Hematopoietic multipotent progenitor cell (in vitro differentiated cells): ENCODE measurements around the gene LINC00237. TPM values are rescaled to one million over a fixed set of nuclear protein-coding genes. Genes with fewer than 3 reads are reported as not detected.

Source experiments
- DNase-seq, 3 donors: peaks; one replicate each; pipeline ENCODE4 v3.0.0-alpha.2; 2011 to 2015; ENCODE audit warnings: low read depth in 2 of 3, low spot score in 2 of 3
- total RNA-seq: library from RNA; depleted of rRNA; stranded (reverse); fragments of >200 nt; gene quantifications from one replicate; pipeline ENCODE4 v1.2.3, GENCODE V29; 2012

The LINC00237 gene
- not detected for total RNA-seq

DNA sequence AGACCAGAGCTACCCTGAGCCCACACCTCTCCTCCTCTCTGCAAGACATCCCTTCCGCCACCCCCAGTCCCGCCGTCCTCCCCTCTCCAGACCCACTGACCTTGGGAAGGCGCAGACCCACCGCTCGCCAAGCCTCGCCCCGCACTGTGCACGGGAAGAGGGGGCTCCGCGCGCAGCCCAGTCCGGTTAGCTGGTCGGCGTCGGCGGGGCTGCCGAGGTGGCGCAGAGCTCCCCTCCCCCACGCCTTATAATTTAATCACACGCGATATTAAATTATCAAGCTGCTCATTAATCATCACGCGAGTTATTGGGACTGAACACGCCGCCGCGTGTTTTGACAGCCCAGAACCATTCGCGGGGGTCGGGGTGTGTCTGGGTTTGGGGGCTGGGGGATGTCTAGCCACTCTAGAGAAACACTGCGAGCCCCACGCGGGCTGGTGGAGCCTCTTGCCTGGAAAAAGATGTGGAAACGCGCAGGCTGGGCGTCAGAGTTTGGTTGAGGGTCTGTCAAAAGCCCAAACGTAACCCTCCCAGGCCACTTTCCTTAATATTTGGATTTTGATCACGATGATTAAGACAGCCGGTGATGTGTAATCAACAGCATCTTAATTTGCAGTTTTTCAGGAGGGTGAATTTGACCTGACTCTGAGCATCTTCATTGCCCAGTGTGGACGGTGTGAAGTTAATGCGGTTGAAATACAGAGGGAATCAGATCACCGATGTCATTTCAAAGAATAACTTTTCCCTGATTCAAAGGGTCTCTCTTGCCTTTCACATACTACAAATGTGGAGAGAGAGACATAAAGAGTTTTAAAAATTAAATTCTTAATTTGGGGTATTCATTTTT is at the start of gene LINC00237:
Gene LINC00237 (minus strand): TSS at position 188 of the 847 bp plus-strand sequence.
- no peak for DNase-seq

DNA sequence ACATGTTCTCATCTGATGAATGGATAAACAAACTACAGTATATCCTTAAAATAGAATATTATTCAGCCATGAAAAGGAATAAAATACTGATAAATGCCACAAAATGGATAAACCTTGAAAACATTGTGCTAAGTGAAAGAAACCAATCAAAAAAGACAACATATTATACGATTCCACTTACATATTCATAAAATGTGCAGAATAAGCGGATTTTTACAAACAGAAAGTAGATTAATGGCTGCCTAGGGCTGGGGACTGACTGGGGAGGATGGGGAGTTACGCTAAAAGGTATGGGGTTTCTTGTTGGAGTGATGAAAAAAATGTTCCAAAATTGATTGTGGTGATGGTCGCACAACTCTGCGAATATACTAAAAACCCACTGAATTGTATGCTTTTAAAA is 49.1 kb upstream of the LINC00237 start:
- no peak for DNase-seq

DNA sequence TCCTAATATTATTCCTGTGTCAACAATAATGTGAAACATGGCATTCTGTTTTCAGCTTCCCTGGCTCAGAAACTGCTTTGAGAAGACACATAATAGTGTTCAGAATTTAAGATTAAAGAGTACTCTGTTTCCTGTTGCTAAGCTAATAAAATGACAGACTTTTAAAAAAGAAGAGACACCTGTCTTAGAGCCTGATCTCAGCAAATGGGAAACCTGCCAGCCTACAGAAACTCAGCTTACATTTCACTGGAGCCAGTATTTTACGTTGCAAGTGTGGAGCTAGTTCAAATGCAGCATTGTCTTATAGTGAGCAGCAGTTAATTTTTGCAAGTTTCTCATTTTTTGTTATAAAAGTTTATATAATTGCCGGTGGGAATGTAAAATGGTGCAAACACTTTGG is 48.5 kb upstream of the LINC00237 start:
- DNase-seq = no peak

DNA sequence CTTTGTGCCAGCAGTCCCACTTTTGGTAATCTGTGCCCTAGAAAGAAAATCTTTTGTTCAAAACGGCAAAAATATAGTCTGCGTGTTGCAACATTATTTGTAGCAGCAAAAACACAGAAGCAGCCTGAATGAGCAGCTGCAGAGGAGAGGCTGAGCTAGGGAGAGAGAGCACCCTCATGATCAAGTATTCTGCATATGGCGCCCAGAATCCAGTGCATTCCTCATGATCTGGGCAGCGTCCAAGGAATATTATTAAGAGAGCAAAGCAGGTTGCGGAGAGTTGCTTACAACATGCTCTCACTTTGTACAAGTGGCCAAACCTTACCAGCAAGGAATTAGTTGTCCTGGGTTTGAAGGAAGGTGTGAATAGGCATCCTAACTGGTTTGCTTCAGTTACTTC is 45.6 kb upstream of the LINC00237 start:
- DNase-seq = no peak

DNA sequence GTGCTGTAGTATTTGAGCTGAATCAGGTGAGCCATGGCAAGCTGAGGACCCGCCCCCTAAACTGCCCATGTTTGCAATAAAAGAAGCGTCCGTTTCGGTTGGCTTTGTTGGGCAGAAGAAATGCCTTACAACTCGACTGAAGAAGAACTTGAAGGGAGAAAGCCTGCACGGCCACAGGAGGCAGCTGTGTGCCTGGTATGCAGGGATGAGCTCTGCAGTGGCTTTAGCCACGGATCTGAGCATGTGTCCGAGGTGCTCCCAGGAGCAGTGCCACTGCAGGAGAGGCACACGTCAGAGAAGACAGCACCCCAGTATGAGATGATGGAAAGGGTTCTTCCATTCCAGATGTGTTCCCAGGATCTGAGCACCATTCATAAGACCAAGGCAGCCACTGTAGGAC is 43.2 kb upstream of the LINC00237 start:
- no peak for DNase-seq

DNA sequence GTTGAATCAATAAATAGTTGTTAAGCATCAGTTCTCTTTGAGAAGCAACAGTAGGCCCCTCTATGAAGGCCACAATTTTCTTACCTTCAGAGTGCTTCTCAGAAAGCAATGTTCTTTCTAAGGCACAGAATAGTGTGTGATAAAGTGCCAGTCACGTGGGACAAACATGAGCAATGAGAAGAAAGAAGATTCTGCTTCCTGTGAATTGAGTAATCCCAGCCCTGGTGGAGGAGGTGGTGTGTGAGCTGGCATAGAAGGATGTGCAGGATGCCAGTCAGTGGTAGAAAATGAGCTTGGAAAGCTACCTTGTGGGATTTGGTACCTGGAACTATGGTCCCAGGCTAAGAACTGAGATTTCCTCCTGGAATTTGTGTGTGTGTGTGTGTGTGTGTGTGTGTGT is 41.4 kb upstream of the LINC00237 start:
- DNase-seq = no peak

DNA sequence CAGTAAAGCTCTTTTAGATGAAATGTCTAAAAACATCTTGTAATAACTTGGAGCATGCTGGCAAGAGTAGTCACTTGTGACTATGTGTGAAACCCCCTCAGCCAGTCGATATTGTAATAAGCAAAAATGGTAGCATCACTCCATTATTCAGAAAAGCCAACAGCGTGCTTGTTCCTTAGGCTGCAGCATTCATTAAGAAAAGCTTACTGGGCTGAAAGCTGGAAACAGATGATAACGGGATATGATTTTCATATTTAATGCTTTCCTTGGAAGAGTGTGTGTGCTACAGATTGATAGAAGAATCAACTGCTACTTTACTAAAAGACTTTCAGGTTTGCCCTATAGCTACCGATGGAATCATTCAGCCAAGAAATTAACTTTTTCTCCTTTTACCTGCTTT is 40.1 kb upstream of the LINC00237 start:
- DNase-seq = no peak

DNA sequence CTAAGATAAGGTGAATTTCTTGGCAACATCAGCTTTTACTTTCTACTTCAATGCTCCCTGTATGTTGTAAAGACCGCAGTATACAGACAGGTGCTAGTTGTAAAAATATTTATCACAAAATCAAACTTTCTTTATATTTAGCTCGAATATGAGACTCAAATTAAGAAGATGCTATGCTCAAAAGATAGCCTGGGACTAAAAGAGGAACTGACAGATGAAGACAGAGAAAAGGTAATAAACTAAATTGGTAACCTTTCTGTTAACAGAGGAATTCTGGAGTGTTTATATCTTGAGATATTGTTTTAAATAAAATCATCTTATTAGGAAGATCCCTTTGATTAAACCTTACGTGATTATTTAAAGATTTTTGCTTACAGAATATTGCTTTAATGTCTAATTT is 39.3 kb upstream of the LINC00237 start:
- DNase-seq = no peak

DNA sequence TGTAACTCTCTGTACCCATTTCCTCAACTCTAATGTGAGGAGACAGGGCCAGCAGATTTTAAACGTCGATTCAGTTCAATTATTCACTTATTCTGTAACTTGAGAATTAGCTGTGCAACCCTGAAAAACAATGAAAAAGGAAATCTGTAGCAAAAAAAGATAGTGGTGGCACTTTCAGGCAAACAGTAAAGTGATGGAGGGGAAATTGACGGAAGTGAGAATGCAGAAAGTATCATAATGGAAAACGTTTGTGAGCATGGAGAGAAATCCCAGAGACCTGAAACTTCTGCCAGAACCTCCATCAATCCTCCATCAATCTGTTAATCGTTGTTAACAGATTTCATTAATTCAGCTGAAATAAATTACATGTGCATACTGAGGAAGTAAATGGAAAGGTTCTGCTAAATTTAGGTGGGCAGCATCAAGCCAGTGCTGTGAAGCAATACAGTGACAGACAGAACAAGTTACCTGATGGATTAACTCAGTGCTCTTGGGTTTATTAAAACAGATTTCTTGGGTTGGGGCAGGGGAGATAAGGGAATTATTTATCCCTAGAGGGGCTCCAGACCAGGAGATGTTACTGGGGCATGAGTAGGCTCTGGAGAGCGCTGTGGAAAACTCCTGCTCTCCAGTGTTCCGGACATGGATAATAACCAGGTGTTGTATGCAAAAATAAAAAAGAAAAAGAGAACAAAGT is 37.2 kb upstream of the LINC00237 start:
- DNase-seq = no peak

DNA sequence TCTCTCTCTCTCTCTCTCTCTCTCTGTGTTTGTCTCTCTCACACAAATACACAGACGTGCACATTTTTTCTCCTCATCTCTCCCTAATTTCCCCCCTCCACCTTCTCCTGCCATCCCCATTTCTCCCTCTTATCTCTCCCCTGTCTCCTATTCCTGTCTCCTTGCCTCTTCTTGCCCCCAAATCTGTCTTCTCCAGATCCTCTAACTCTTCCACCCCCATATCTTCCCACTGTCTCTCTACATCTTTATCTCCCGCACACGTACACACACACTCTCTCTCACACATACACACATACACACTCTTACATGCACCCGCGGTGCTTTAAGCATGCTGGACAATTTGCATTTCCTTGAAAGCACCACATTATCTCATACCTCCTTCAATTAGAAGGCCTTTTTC is 35.7 kb upstream of the LINC00237 start:
- DNase-seq = no peak

DNA sequence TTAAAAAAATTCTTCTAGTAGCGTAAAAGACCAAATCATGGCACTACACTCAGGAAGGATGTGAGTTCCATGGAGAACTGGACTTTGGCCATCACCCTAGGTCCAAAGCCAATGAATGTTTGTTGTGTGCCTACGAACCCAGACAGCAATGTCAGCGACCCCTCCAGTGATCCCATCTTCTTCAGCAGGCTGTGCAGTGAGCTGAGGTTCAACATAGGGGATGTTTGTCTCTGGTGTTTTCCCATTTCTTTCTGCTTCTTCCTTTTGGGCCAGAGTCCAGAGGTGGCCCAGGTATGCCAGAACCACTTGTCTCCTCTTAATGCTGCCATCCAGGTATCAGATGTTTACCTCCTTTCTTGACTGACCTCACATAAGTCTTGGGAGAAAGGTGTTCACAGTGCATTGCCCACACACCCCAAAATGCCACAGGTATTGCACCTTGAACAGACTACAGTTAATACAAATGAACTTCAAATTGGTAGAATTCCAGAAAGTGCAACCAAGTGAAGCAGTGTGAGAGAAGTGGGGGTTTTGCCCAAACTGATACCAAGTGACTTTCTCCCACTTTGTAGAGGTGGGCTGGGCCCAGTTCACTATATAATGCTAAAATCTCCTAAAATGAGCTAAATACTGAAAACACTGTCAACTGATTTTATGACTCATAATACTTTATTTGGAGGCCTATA is 33.9 kb upstream of the LINC00237 start:
- no peak for DNase-seq

DNA sequence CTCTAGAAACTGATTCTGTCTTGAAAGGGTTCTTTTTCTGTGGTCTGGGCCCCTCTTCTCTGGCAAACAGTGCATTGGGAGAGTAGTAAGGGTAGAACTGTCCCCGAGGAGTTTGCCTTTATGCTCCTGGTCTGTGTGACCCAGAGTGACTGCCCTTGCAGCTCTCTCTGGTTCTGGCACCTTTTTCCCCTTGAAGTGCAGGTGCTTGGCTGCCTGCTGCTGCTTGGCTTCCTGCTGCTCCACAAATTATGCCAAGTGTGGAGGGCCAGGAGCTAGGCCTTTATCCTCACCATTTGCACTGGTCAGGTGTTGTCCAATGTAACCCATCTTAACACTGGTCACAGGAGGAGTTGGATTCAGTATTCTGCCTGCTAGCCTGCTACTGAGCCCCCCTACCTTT is 30.9 kb upstream of the LINC00237 start:
- DNase-seq = no peak

DNA sequence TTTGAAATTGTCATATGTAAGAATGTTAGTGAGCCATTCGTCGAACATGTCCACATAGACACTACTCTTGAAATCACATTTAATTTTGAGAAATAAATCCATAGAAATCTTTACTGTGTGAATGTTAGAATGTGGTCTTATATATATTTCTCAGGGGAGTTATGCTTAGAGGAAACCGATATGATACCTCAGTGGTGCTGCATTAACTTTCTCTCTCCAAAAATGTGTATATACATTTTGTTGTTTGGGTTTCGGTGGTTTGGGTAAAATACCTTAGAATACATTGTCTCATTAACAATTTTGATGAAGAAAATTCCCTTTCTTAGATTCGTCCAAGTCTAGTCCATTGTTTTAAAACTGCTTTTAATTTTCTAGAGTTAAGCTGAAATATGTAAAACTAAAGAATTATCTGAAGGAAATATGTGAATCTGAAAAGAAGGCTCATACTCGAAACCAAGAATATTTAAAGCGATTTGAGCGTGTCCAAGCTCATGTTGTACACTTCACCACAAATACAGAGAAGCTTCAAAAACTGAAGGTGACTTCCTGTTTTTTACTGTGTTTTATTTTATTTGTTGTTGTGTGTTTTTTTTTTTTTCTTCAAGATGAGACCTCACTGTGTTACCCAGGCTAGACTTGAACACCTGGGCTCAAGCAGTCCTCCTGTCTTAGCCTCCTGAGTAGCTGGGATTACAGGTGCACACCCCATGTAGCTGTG is 30.0 kb upstream of the LINC00237 start:
- no peak for DNase-seq

DNA sequence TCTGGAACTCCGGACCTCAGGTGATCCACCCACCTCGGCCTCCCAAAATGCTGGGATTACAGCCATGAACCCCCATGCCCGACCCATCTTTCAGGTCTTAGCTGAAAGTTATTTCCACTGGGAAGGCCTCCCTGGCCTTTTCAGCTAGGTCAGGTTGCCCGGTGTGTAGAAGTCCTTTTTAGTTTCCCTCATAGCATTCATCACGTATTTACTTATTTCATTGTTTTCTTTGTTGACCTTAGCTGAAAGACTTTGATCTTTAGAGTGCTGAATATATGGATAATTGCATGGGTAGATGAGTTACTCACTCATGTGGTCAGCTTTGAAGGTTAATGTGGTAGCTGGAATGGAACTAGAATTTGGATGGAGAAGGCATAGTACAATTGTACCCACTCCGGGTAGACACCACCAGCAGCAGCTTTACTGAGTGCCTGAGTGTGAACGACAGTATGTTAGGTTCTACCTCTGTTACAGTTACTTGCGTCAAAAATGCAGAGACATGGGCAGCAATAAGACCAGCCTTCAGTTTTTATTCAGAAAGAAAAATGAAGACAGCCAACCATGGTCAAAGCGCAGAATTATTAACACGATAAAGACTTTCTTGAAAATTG is 28.8 kb upstream of the LINC00237 start:
- no peak for DNase-seq

DNA sequence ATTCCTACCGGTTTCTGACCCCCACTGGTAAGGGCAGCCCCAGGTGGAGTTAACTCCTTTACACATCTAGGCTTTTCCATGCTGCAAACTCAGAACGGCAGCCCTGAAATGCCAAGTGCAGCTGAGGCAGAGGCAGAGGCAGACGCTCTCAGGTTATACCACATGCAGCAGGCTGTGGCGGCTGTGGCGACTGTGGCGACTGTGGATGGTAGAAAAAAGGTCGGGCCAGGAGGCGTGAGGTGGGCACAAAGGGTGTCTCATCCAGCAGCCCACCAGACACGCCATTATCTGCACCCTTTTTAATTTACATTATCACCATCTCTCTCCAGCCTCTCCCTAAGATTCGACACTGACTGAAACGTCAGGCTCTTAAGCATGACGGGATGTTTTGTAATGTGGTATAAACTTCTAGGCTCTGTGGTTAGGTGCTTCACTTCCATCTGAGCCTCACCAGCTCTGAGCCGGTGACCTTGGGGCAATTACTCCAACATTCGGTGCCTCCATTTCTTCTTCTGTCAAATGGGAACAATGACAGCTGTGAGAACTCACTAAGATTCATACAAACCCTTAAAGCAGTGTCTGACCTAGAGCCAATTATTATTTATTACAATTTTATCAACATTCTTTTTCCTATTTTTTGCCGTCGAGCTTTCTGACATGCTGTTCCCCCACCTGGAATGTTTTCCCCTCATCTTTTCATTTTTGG is 27.9 kb upstream of the LINC00237 start:
- DNase-seq = no peak

DNA sequence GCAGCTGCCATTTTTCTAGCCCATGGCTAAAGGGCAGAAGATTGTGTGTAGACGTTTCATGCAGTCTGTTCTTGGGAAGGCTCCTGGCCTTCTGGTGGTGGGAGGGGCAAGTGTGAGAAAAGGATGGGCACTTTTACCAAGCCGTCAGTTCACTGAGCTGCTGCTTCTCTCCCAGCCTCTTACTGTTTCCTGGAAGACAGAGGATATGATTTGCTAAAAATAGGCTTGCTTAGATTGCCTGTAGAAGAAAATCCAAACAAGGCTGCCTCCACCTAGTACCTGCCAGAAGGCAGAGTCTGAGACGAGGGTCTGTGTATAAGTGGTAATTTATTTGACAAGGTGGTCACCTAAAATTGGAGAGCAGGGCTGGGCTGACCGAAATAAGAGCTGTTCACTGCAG is 27.2 kb upstream of the LINC00237 start:
- no peak for DNase-seq

DNA sequence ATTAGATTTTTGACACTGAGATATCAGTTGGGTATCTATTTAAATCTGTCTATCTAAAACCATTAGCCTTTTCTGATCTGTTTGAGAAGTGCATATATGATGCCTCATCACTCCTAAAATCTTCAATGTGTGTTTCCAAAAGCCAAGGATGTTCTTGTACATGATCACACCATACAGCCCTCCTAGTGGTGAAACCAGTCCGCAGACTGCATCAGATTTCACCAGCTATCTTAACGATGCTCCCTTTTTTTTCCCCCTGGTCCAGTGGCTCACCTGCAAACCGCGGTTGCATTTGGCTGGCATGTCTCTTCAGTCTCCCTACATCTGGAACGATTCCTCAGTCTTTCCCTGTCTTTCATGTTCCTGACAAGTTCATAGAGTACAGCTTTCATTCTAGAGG is 23.7 kb upstream of the LINC00237 start:
- no peak for DNase-seq

DNA sequence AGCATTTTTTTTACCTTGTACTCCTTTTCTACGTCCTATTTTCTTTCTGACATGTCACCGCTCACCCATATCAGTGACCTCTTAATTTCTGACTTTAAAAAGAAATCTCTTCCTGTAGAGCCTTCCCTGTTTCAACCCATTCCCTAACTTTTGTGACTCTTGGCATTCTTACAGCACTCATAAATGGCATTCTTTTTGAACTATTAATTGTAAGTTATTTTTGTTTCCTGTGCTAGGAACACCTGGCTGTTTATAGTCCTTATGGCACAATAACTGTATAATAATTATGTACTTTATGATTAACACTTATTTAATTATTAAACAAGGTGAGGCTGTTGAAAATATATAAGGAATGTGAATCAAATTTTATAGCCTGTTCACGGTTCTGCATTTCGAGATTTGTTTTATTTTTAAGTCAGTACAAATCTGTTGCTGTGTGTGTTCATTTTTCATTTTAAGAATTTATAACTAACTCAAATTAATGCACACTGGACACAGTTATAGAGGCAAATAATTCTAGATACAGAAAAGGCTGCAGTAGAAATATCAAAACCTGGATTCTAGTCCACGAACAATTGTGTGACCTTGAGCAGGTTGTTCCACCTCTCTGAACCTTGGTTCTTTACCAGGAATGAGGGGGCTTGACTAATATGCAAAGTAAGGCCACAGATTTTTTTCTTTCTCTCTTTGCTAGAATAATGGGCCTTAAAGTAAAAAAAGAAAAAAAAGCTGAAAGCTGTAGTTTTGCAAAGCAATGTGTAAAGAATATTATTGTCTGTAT is 21.2 kb upstream of the LINC00237 start:
- DNase-seq = no peak

DNA sequence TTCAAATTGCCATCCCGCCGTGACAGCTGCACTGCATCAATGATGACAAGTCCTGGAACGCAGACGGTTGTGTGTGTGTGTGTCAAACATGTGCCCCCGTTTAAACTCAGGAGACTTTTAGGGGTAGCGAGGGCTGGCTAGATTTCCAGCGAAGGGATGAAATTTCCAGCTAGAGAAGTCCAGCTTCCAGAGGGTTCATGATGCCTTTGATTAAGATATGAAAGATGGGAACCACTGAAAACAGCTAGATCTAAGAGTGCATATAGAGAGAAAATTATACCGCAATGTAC is 20.4 kb upstream of the LINC00237 start:
- no peak for DNase-seq
